ENCODE data around the gene IFNGR1. TPM values are rescaled to one million over a fixed set of nuclear protein-coding genes. Genes with fewer than 3 reads are reported as not detected.

IFNGR1 gene
- total RNA-seq, 3 donors from 2014 or later (not counting 1 experiment from before 2014, with no cell fraction given) = 77.5 to 128 (median 100) TPM

DNA sequence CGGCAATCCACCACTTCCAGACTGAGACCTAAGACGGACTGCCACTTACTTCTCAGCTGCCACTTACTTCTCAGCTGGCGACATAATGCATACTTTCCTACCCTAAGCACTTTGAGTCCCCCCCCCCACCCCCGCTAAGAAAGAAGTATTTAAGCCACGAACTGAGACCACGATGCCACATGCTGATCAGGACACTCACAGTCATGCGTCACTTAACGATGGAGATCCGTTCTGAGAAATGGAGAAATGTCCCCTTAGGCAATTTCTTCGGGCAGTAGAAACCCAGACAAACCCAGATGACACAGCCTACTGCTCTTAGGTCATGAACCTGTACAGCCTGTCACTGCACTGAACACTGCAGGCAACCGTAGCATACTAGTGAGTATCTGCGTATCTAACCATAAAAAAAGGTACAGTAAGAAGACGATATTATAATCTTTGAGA is 690 bp downstream of the IFNGR1 start:
- Mint-ChIP-seq H3K36me3 (peaks cover 7% of the 10 kb centered on the region), H3K27ac (peak overlapping the region; percentile 99), H3K4me3 (peak overlapping the region; percentile 100), H3K9me3 (no peaks in the 10 kb centered on the region), H3K4me1 (peaks cover 65% of the 10 kb centered on the region in 2 donors), H3K27me3 (ENCODE audit: low read depth in 2 of 2) (no peaks in the 10 kb centered on the region)
- intact Hi-C loops (cut with micrococcal nuclease) = loop anchor here (1.0 to 5.0 kb wide), 4 partner anchors 16 to 489 kb away; no protein-coding TSS in a partner anchor
- under 1% methylated on average over 12 of the region's 13 CpGs for WGBS (ENCODE audit: insufficient coverage)
- peak; percentile 44 to 75 for DNase-seq
- TF ChIP-seq, protein P1, sequence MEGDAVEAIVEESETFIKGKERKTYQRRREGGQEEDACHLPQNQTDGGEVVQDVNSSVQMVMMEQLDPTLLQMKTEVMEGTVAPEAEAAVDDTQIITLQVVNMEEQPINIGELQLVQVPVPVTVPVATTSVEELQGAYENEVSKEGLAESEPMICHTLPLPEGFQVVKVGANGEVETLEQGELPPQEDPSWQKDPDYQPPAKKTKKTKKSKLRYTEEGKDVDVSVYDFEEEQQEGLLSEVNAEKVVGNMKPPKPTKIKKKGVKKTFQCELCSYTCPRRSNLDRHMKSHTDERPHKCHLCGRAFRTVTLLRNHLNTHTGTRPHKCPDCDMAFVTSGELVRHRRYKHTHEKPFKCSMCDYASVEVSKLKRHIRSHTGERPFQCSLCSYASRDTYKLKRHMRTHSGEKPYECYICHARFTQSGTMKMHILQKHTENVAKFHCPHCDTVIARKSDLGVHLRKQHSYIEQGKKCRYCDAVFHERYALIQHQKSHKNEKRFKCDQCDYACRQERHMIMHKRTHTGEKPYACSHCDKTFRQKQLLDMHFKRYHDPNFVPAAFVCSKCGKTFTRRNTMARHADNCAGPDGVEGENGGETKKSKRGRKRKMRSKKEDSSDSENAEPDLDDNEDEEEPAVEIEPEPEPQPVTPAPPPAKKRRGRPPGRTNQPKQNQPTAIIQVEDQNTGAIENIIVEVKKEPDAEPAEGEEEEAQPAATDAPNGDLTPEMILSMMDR (IDR thresholded peaks at IDR 0.05) = no peak
- Histone ChIP-seq H3K4me3 (ENCODE audit: low read length) (peak overlapping the region; percentile 78), H3K36me3 (ENCODE audit: control insufficient read depth, insufficient read depth, low read length) (no peaks in the 10 kb centered on the region), H3K27me3 (ENCODE audit: control insufficient read depth, insufficient read depth, low read length) (no peaks in the 10 kb centered on the region), H3K9me3 (ENCODE audit: control insufficient read depth, insufficient read depth, low read length) (no peaks in the 10 kb centered on the region), H3K4me1 (ENCODE audit: control insufficient read depth, insufficient read depth, low read length) (peaks cover 45% of the 10 kb centered on the region), H3K27ac (ENCODE audit: low read length) (peak overlapping the region; percentile 93)
- ATAC-seq = peak; percentile 68 to 87 (median 71)

DNA sequence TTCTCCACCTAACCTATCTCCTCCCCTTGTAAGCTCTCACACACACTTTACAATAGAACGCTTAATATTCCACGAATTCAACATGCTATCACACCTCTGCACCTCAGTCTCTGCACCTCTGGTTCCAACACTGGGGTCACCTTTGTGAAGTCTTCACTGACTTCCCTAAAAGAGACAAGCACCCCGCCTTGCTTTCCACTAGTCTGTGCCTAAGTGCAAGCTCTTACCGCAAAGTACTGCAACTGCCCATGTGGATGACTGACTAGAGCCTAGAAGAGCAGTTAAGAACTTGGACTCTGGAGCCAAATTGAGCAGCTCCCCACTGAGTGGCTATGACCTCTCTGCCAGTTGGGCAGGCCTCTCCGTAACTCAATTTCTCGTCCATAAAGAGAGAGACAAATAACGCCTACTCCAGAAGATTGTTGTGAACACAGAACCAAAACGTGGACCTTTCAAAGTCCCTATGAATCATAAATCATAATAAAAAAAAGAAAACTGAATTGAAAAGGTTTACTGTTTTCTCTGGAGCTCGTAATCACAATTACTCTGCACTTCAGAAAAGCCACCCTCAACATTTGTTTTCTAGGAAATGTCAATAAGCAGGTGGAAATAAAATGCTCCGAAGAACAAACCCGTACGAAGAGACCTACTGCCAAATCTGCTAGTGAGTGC is 1.2 kb downstream of the IFNGR1 start:
- no peaks in the 10 kb centered on the region for H3K27me3 Mint-ChIP-seq (ENCODE audit: low read depth in 2 of 2)
- H3K4me3 ChIP-seq (ENCODE audit: low read length) = peak overlapping the region; percentile 78
- TF ChIP-seq, protein P1 (IDR thresholded peaks at IDR 0.05) = no peak
- H3K27ac ChIP-seq (ENCODE audit: low read length) = peak overlapping the region; percentile 93
- no peaks in the 10 kb centered on the region for H3K27me3 ChIP-seq (ENCODE audit: control insufficient read depth, insufficient read depth, low read length)
- DNase-seq = peak in 1 of 2 donors; percentile 32
- no peaks in the 10 kb centered on the region for H3K9me3 ChIP-seq (ENCODE audit: control insufficient read depth, insufficient read depth, low read length)
- H3K4me3 Mint-ChIP-seq = peak overlapping the region; percentile 100
- intact Hi-C loops (cut with micrococcal nuclease) = loop anchor here (1.0 to 5.0 kb wide), 4 partner anchors 16 to 489 kb away; no protein-coding TSS in a partner anchor
- H3K4me1 ChIP-seq (ENCODE audit: control insufficient read depth, insufficient read depth, low read length) = peaks cover 43% of the 10 kb centered on the region
- WGBS (ENCODE audit: insufficient coverage) = 10% methylated on average over 10 of the region's 12 CpGs
- H3K36me3 Mint-ChIP-seq = peaks cover 7% of the 10 kb centered on the region
- H3K27ac Mint-ChIP-seq = peak overlapping the region; percentile 99
- no peaks in the 10 kb centered on the region for H3K9me3 Mint-ChIP-seq
- no peak for ATAC-seq
- peaks cover 67% of the 10 kb centered on the region in 2 donors for H3K4me1 Mint-ChIP-seq
- H3K36me3 ChIP-seq (ENCODE audit: control insufficient read depth, insufficient read depth, low read length) = no peaks in the 10 kb centered on the region

DNA sequence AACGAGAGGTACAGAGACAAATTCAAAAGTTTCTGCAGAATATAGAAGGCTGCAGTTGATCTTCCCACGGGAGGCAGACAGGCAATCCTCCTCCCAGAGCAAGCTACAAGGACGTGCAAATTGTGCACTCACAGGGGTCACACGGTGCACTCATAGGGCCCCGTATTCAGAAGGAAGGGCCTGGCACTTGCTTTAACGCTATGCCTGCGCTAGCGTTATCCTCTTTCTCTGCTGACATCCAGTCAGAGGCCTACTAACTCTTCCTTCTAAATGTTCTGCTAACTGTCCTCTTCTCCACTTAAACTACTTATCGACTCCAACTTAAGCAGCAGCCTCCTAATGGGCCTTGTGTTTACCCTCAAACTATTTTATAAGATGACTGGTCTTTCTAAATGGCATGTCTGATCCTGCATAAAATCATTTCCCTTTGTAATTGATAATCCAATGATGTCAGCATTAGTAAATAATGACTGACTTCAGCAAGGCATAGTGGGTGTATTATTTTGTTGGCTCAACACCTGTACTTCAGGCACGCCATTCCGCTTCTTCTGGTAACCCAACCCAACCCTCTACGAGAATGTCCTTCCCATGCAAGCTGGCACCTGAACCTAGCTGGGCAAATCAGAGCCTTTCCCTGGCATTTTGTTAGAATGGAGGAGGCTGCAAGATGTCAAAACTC is 2.2 kb downstream of the IFNGR1 start:
- no peak for ATAC-seq
- intact Hi-C loops (cut with micrococcal nuclease) = loop anchor here (5.0 kb wide), 2 partner anchors 60 to 490 kb away; no protein-coding TSS in a partner anchor
- peaks cover under 1% of the 10 kb centered on the region for H3K36me3 ChIP-seq (ENCODE audit: control insufficient read depth, insufficient read depth, low read length)
- Mint-ChIP-seq H3K27ac (peak overlapping the region; percentile 99), H3K27me3 (ENCODE audit: low read depth in 2 of 2) (no peaks in the 10 kb centered on the region), H3K9me3 (no peaks in the 10 kb centered on the region), H3K36me3 (peaks cover 7% of the 10 kb centered on the region), H3K4me1 (peaks cover 74 to 76% of the 10 kb centered on the region in 2 donors), H3K4me3 (peak overlapping the region; percentile 100)
- TF ChIP-seq, protein P1 (IDR thresholded peaks at IDR 0.05) = no peak
- 66% methylated on average over 10 of the region's 12 CpGs for WGBS (ENCODE audit: insufficient coverage)
- H3K4me3 ChIP-seq (ENCODE audit: low read length) = peak overlapping the region; percentile 78
- no peaks in the 10 kb centered on the region for H3K27me3 ChIP-seq (ENCODE audit: control insufficient read depth, insufficient read depth, low read length)
- DNase-seq = no peak
- H3K27ac ChIP-seq (ENCODE audit: low read length) = peak overlapping the region; percentile 93
- peaks cover 47% of the 10 kb centered on the region for H3K4me1 ChIP-seq (ENCODE audit: control insufficient read depth, insufficient read depth, low read length)
- no peaks in the 10 kb centered on the region for H3K9me3 ChIP-seq (ENCODE audit: control insufficient read depth, insufficient read depth, low read length)
